ENCODE data around the gene ACSF3. TPM values are rescaled to one million over a fixed set of nuclear protein-coding genes. Genes with fewer than 3 reads are reported as not detected.

The ACSF3 gene
- total RNA-seq, 1 experiment from 2014 or later: 30.8 TPM

GRCh38 chr16:89069920-89070319 is 23.7 kb upstream of the ACSF3 start:
- ATAC-seq: no peak
- Histone ChIP-seq H3K27ac (ENCODE audit: low read length) (no peak overlapping the region), H3K4me3 (ENCODE audit: low read depth in 2 of 2, low read length in 2 of 2) (no peak overlapping the region), H3K36me3 (ENCODE audit: control insufficient read depth, insufficient read depth, low read length) (no peaks in the 10 kb centered on the region), H3K27me3 (ENCODE audit: control insufficient read depth, insufficient read depth, low read length) (no peaks in the 10 kb centered on the region), H3K4me1 (ENCODE audit: control insufficient read depth, insufficient read depth, low read length) (no peaks in the 10 kb centered on the region), H3K9me3 (ENCODE audit: control insufficient read depth, insufficient read depth, low read depth, low read length) (no peaks in the 10 kb centered on the region)
- TF ChIP-seq TCF7L2 (IDR thresholded peaks at IDR 0.05; ENCODE audit: low read depth, low read length) (no peak), SIN3A (IDR thresholded peaks at IDR 0.05; ENCODE audit: borderline replicate concordance, insufficient read depth, low read depth, low read length) (no peak), CTCF (IDR thresholded peaks at IDR 0.05) (no peak), REST (IDR thresholded peaks at IDR 0.05; ENCODE audit: insufficient read depth in 1 of 2, low read depth in 2 of 2, low read length in 1 of 2) (no peak), POLR2AphosphoS5 (IDR thresholded peaks at IDR 0.05; ENCODE audit: low read depth, low read length) (no peak)
- BruUV-seq (replicated peaks): no TSS peak
- DNase-seq (ENCODE audit: low read depth, low spot score): no peak
- ChIA-PET CTCF (interaction anchor here (0.6 kb wide), 1 partner anchor 92 kb away, joined by 5 read pairs; no protein-coding TSS in a partner anchor), POLR2A (no interaction called here)
- intact Hi-C loops (cut with micrococcal nuclease; ENCODE audit: unreplicated experiment) (no loop called here), in situ Hi-C loops (cut with HindIII; ENCODE audit: low pct_unique_long_range_greater_than_20kb, low sequenced_read_pairs) (no loop called here)

- ChIA-PET CTCF (no interaction called here), POLR2A (no interaction called here)
- no peak overlapping the region for H3K27ac ChIP-seq (ENCODE audit: low read length)
- intact Hi-C loops (cut with micrococcal nuclease; ENCODE audit: unreplicated experiment): no loop called here
- no peak overlapping the region for H3K4me3 ChIP-seq (ENCODE audit: low read depth in 2 of 2, low read length in 2 of 2)
- DNase-seq (ENCODE audit: low read depth, low spot score) (no peak), ATAC-seq (no peak)
- H3K4me1 ChIP-seq (ENCODE audit: control insufficient read depth, insufficient read depth, low read length): no peaks in the 10 kb centered on the region
- in situ Hi-C loops (cut with HindIII; ENCODE audit: low pct_unique_long_range_greater_than_20kb, low sequenced_read_pairs): no loop called here
- BruUV-seq (replicated peaks): no TSS peak
- no peaks in the 10 kb centered on the region for H3K9me3 ChIP-seq (ENCODE audit: control insufficient read depth, insufficient read depth, low read depth, low read length)
- H3K27me3 ChIP-seq (ENCODE audit: control insufficient read depth, insufficient read depth, low read length): no peaks in the 10 kb centered on the region
- no peaks in the 10 kb centered on the region for H3K36me3 ChIP-seq (ENCODE audit: control insufficient read depth, insufficient read depth, low read length)
- TF ChIP-seq POLR2AphosphoS5 (IDR thresholded peaks at IDR 0.05; ENCODE audit: low read depth, low read length): no peak
- no peak for TF ChIP-seq TCF7L2 (IDR thresholded peaks at IDR 0.05; ENCODE audit: low read depth, low read length)
- no peak for TF ChIP-seq REST (IDR thresholded peaks at IDR 0.05; ENCODE audit: insufficient read depth in 1 of 2, low read depth in 2 of 2, low read length in 1 of 2)
- no peak for TF ChIP-seq SIN3A (IDR thresholded peaks at IDR 0.05; ENCODE audit: borderline replicate concordance, insufficient read depth, low read depth, low read length)
- no peak for TF ChIP-seq CTCF (IDR thresholded peaks at IDR 0.05)
Observed at GRCh38 chr16:89070590-89070989, 23.1 kb upstream of the ACSF3 start.

All from Panc1 (cell line).